Keratinocyte (primary cell): ENCODE data around the gene SDF4. TPM values are rescaled to one million over a fixed set of nuclear protein-coding genes. Genes with fewer than 3 reads are reported as not detected.

ENCODE experiments used
- DNase-seq: peaks from one replicate; pipeline ENCODE4 v3.0.0-alpha.2; 2011; ENCODE audit warnings: low read depth, missing footprints, low spot score
- FAIRE-seq: peaks from 2 replicates; lab custom pipeline; 2011; peaks lifted over from hg19 to GRCh38; lab: Jason Lieb, UNC
- H2AFZ ChIP-seq: 2 replicates; pipeline ENCODE4 v1.6.0; 2012; ENCODE audit warnings: low read length, control low read depth, inconsistent platforms; ENCODE audit not compliant: control insufficient read depth
- H3K27ac ChIP-seq: 2 replicates; pipeline ENCODE4 v1.5.1; 2011; ENCODE audit warnings: low read length; ENCODE audit not compliant: control insufficient read depth, insufficient read depth
- H3K27me3 ChIP-seq: 3 replicates; pipeline ENCODE4 v1.6.0; 2011; ENCODE audit warnings: low read length; ENCODE audit not compliant: control insufficient read depth, insufficient read depth; ENCODE audit errors: extremely low read depth
- H3K36me3 ChIP-seq, 2 experiments: 2 replicates in 1 of 2; 3 replicates in 1 of 2; pipeline ENCODE4 v1.5.1; 2011; ENCODE audit warnings: low read length in 2 of 2, mild to moderate bottlenecking in 1 of 2; ENCODE audit not compliant: control insufficient read depth in 2 of 2, insufficient read depth in 2 of 2; ENCODE audit errors: extremely low read depth in 1 of 2
- H3K4me1 ChIP-seq: 3 replicates; pipeline ENCODE4 v1.5.1; 2011; ENCODE audit warnings: low read length; ENCODE audit not compliant: control insufficient read depth, insufficient read depth; ENCODE audit errors: extremely low read depth
- H3K4me2 ChIP-seq: 3 replicates; pipeline ENCODE4 v1.6.0; 2011; ENCODE audit warnings: low read depth, low read length; ENCODE audit not compliant: control insufficient read depth, insufficient read depth; ENCODE audit errors: extremely low read depth
- H3K4me3 ChIP-seq, 3 experiments: fragments of 200-600 bp in 1 of 3; sonication (generic) in 1 of 3; 2 replicates in 2 of 3; 3 replicates in 1 of 3; pipeline ENCODE4 v1.5.1; 2011 to 2016; ENCODE audit warnings: low read length in 3 of 3, mild to moderate bottlenecking in 3 of 3, control low read depth in 2 of 3, inconsistent platforms in 1 of 3, low read depth in 1 of 3, mixed read lengths in 1 of 3, mixed run types in 1 of 3, moderate library complexity in 1 of 3; ENCODE audit not compliant: control insufficient read depth in 2 of 3, insufficient read depth in 2 of 3; ENCODE audit errors: extremely low read depth in 1 of 3
- H3K79me2 ChIP-seq: 2 replicates; pipeline ENCODE4 v1.6.0; 2012; ENCODE audit warnings: low read length; ENCODE audit not compliant: control insufficient read depth, insufficient read depth
- H3K9ac ChIP-seq: 3 replicates; pipeline ENCODE4 v1.6.0; 2011; ENCODE audit warnings: low read length; ENCODE audit not compliant: control insufficient read depth, insufficient read depth; ENCODE audit errors: extremely low read depth
- H3K9me1 ChIP-seq: 3 replicates; pipeline ENCODE4 v1.6.0; 2011; ENCODE audit warnings: low read length; ENCODE audit not compliant: control insufficient read depth, insufficient read depth; ENCODE audit errors: extremely low read depth
- H3K9me3 ChIP-seq: 2 replicates; pipeline ENCODE4 v1.5.1; 2012; ENCODE audit warnings: low read depth, low read length; ENCODE audit not compliant: control insufficient read depth
- H4K20me1 ChIP-seq: 3 replicates; pipeline ENCODE4 v1.6.0; 2011; ENCODE audit warnings: low read length; ENCODE audit not compliant: control insufficient read depth, insufficient read depth; ENCODE audit errors: extremely low read depth
- CTCF ChIP-seq, 3 experiments: IDR thresholded peaks in 1 of 3; conservative IDR thresholded peaks in 1 of 3; optimal IDR thresholded peaks in 1 of 3; 2 replicates in 2 of 3; 3 replicates in 1 of 3; pipeline versions ENCODE3 to v1.5.1; 2011; ENCODE audit warnings: low read length in 3 of 3, mild to moderate bottlenecking in 3 of 3, moderate library complexity in 2 of 3, control low read depth in 1 of 3, inconsistent platforms in 1 of 3; ENCODE audit not compliant: insufficient read depth in 2 of 3; ENCODE audit errors: extremely low read depth in 1 of 3
- EZH2 ChIP-seq: IDR thresholded peaks from one replicate; pipeline ENCODE4 v1.6.1; 2012; ENCODE audit warnings: inconsistent platforms, mild to moderate bottlenecking, low read length, moderate library complexity
- dilution Hi-C: fragments of 300-500 bp; cut with MboI; formaldehyde crosslinking; loops from one replicate; pipeline ENCODE4 v1.7.0; 2020; ENCODE audit warnings: low sequenced_read_pairs; ENCODE audit not compliant: extremely low pct_ligation_motif_present
- polyA plus RNA-seq, 5 experiments: library from polyadenylated mRNA; depleted of rRNA in 3 of 5; stranded (reverse) in 3 of 5; stranded (forward) in 1 of 5; unstranded in 1 of 5; fragments of >200 nt; gene quantifications; 1 replicate in 1 of 5; 2 replicates in 3 of 5; 3 replicates in 1 of 5; pipeline versions ENCODE4 v1.2.1 to v1.2.3, GENCODE V29; 2011 to 2012; ENCODE audit warnings: missing spikeins in 2 of 5, low read depth in 1 of 5, low replicate concordance in 1 of 5

The SDF4 gene
- polyA plus RNA-seq, 1 donor (not counting 4 experiments of a cell fraction or from before 2014, with no cell fraction given) = 66.3 TPM

- H4K20me1 ChIP-seq = no peaks in the 10 kb centered on the region
- H3K4me3 ChIP-seq = no peak overlapping the region
- dilution Hi-C loops = no loop called here
- no peaks in the 10 kb centered on the region for H3K9me3 ChIP-seq
- H3K9me1 ChIP-seq = no peaks in the 10 kb centered on the region
- TF ChIP-seq EZH2 (no peak), CTCF (optimal IDR thresholded peaks at IDR 0.05 in 1 of 3, IDR thresholded peaks at IDR 0.05 in 1 of 3, conservative IDR thresholded peaks at IDR 0.05 in 1 of 3; ENCODE audit: extremely low read depth in 1 of 3, insufficient read depth in 2 of 3, low read length in 3 of 3) (no peak)
- DNase-seq (no peak), FAIRE-seq (no peak)
- H3K4me2 ChIP-seq = no peak overlapping the region
- peaks cover 10% of the 10 kb centered on the region for H3K4me1 ChIP-seq
- H3K36me3 ChIP-seq = no peaks in the 10 kb centered on the region
- no peaks in the 10 kb centered on the region for H3K79me2 ChIP-seq
- H3K27me3 ChIP-seq = peaks cover 20% of the 10 kb centered on the region
- no peak overlapping the region for H2AFZ ChIP-seq
- no peak overlapping the region for H3K9ac ChIP-seq
- H3K27ac ChIP-seq = no peak overlapping the region
Measured at GRCh38 chr1:1243266-1243660, 11.5 kb upstream of the SDF4 start.

- FAIRE-seq (no peak), DNase-seq (no peak)
- no peak overlapping the region for H3K4me2 ChIP-seq
- dilution Hi-C loops = no loop called here
- no peak overlapping the region for H3K9ac ChIP-seq
- no peak for TF ChIP-seq EZH2
- TF ChIP-seq CTCF (optimal IDR thresholded peaks at IDR 0.05 in 1 of 3, IDR thresholded peaks at IDR 0.05 in 1 of 3, conservative IDR thresholded peaks at IDR 0.05 in 1 of 3; ENCODE audit: extremely low read depth in 1 of 3, insufficient read depth in 2 of 3, low read length in 3 of 3) = no peak
- no peaks in the 10 kb centered on the region for H3K9me1 ChIP-seq
- H2AFZ ChIP-seq = no peak overlapping the region
- no peaks in the 10 kb centered on the region for H3K79me2 ChIP-seq
- no peaks in the 10 kb centered on the region for H4K20me1 ChIP-seq
- H3K4me1 ChIP-seq = peaks cover 15% of the 10 kb centered on the region
- no peak overlapping the region for H3K27ac ChIP-seq
- H3K36me3 ChIP-seq = no peaks in the 10 kb centered on the region
- no peaks in the 10 kb centered on the region for H3K9me3 ChIP-seq
- H3K27me3 ChIP-seq = peaks cover 20% of the 10 kb centered on the region
- H3K4me3 ChIP-seq = no peak overlapping the region
Measured at GRCh38 chr1:1242461-1243265, 10.9 kb upstream of the SDF4 start.
